ENCODE measurements around the gene METRN.

METRN gene

GRCh38 chr16:732332-732731 lies 17.4 kb downstream of the METRN start:
- TF ChIP-seq CTCF (IDR thresholded peaks at IDR 0.05) = no peak

- TF ChIP-seq CTCF (IDR thresholded peaks at IDR 0.05) = no peak
Observed at GRCh38 chr16:732936-733335, 18.0 kb downstream of the METRN start.

GRCh38 chr16:733382-734207 lies 18.7 kb downstream of the METRN start:
- TF ChIP-seq CTCF (IDR thresholded peaks at IDR 0.05) = no peak

- no peak for TF ChIP-seq CTCF (IDR thresholded peaks at IDR 0.05)
Observed at GRCh38 chr16:734208-734980, 19.5 kb downstream of the METRN start.

GRCh38 chr16:734981-735881 lies 20.3 kb downstream of the METRN start:
- TF ChIP-seq CTCF (IDR thresholded peaks at IDR 0.05) = no peak

- TF ChIP-seq CTCF (IDR thresholded peaks at IDR 0.05) = no peak
Observed at GRCh38 chr16:735982-736453, 21.1 kb downstream of the METRN start.

- TF ChIP-seq CTCF (IDR thresholded peaks at IDR 0.05) = no peak
Observed at GRCh38 chr16:736936-737481, 22.1 kb downstream of the METRN start.

Data from LNCAP (cell line).